HepG2 (cell line): ENCODE results near the gene MFGE8. TPM values are rescaled to one million over a fixed set of nuclear protein-coding genes. Genes with fewer than 3 reads are reported as not detected.

Experiments
- ATAC-seq: fragments of 200-7000 bp; cut with Tn5 transposase; 3 replicates; pipeline ENCODE4 v1.9.1; 2020; ENCODE audit warnings: mild to moderate bottlenecking, moderate library complexity
- BruUV-seq: library from RNA; stranded (reverse); fragments of 400-500 nt; replicated peaks from 2 replicates; lab custom pipeline; 2021; lab: Mats Ljungman, UMichigan
- CTCF ChIA-PET: fragments of 300-600 bp; formaldehyde crosslinking; extraction: SDS; loops from one replicate; lab custom pipeline; 2021; ENCODE audit warnings: low total read pairs, inconsistent platforms, low intra/inter-chr PET ratio; lab: Yijun Ruan, JAX
- POLR2A ChIA-PET: fragments of 350-600 bp; sonication (Branson Sonifier 250); formaldehyde crosslinking; loops from one replicate; lab custom pipeline; 2020; ENCODE audit warnings: antibody characterized with exemption, inconsistent platforms; lab: Yijun Ruan, JAX
- DNase-seq: peaks from one replicate; pipeline ENCODE4 v3.0.0-alpha.2; 2015; ENCODE audit warnings: low spot score
- FAIRE-seq: peaks from 3 replicates; lab custom pipeline; 2011; peaks lifted over from hg19 to GRCh38; lab: Jason Lieb, UNC
- H2AFZ ChIP-seq: one replicate; pipeline ENCODE4 v1.6.1; 2011; ENCODE audit warnings: low read length, inconsistent platforms
- H3K27ac ChIP-seq: fragments of 300-600 bp; 3 replicates; pipeline ENCODE4 v1.8.0; 2011; ENCODE audit warnings: mixed run types, mild to moderate bottlenecking, mixed read lengths, low read length, inconsistent platforms; ENCODE audit not compliant: insufficient read depth; ENCODE audit errors: extremely low read length
- H3K27me3 ChIP-seq, 2 experiments: fragments of 200-600 bp in 1 of 2; 2 replicates in 1 of 2; 3 replicates in 1 of 2; pipeline versions ENCODE4 v1.6.0 to v1.8.0; 2011; ENCODE audit warnings: low read length in 2 of 2, mild to moderate bottlenecking in 2 of 2, moderate library complexity in 2 of 2, inconsistent platforms in 1 of 2; ENCODE audit not compliant: insufficient read depth in 2 of 2, control insufficient read depth in 1 of 2
- H3K36me3 ChIP-seq, 2 experiments: fragments of 200-600 bp in 1 of 2; replicated peaks in 1 of 2; 2 replicates in 1 of 2; 3 replicates in 1 of 2; pipeline versions ENCODE4 v1.5.1 to v1.8.0; 2011; ENCODE audit warnings: low read length in 2 of 2, inconsistent platforms in 1 of 2; ENCODE audit not compliant: insufficient read depth in 2 of 2, control insufficient read depth in 1 of 2
- H3K4me1 ChIP-seq: 2 replicates; pipeline ENCODE4 v1.5.1; 2012; ENCODE audit warnings: low read length, inconsistent platforms; ENCODE audit not compliant: insufficient read depth
- H3K4me2 ChIP-seq: 2 replicates; pipeline ENCODE4 v1.6.0; 2011; ENCODE audit warnings: low read depth, low read length, inconsistent platforms
- H3K4me3 ChIP-seq, 3 experiments: fragments of 200-600 bp in 1 of 3; sonication (generic), shearing (Covaris generic) in 1 of 3; replicated peaks in 1 of 3; 2 replicates each; pipeline ENCODE4 v1.5.1; 2011 to 2016; ENCODE audit warnings: low read length in 3 of 3, inconsistent platforms in 2 of 3, low read depth in 2 of 3, mild to moderate bottlenecking in 2 of 3, control low read depth in 1 of 3, mixed read lengths in 1 of 3; ENCODE audit not compliant: insufficient read depth in 1 of 3
- H3K79me2 ChIP-seq: one replicate; pipeline ENCODE4 v1.6.1; 2011; ENCODE audit warnings: low read length, inconsistent platforms; ENCODE audit not compliant: insufficient read depth
- H3K9ac ChIP-seq: 2 replicates; pipeline ENCODE4 v1.6.0; 2011; ENCODE audit warnings: mild to moderate bottlenecking, low read depth, low read length, inconsistent platforms; ENCODE audit not compliant: insufficient read depth
- H3K9me3 ChIP-seq: 2 replicates; pipeline ENCODE4 v1.5.1; 2012; ENCODE audit warnings: mild to moderate bottlenecking, low read length
- H4K20me1 ChIP-seq: 2 replicates; pipeline ENCODE4 v1.6.0; 2011; ENCODE audit warnings: inconsistent platforms, mild to moderate bottlenecking, low read length, moderate library complexity; ENCODE audit not compliant: insufficient read depth
- ATM ChIP-seq: fragments of 450-650 bp; IDR thresholded peaks from 2 replicates; pipeline ENCODE4 v1.7.1; 2017; ENCODE audit warnings: mild to moderate bottlenecking, borderline replicate concordance
- E2F5 ChIP-seq: sonication (generic); formaldehyde crosslinking; conservative IDR thresholded peaks from 2 replicates; pipeline ENCODE4 v1.4.0; 2020; ENCODE audit warnings: missing genetic modification reagents
- FOXC1 ChIP-seq: sonication (generic); formaldehyde crosslinking; IDR thresholded peaks from 2 replicates; pipeline ENCODE4 v1.8.0; 2022; ENCODE audit warnings: mild to moderate bottlenecking, missing genetic modification reagents, borderline replicate concordance
- GMEB1 ChIP-seq: sonication (generic); formaldehyde crosslinking; IDR thresholded peaks from 2 replicates; pipeline ENCODE4 v1.5.1; 2020; ENCODE audit warnings: missing genetic modification reagents, mild to moderate bottlenecking, borderline replicate concordance
- HMGA1 ChIP-seq: sonication (generic); formaldehyde crosslinking; conservative IDR thresholded peaks from 2 replicates; pipeline ENCODE4 v1.4.0; 2020; ENCODE audit warnings: missing genetic modification reagents
- IRF2 ChIP-seq: IDR thresholded peaks from 2 replicates; pipeline ENCODE4 v1.6.1; 2018; ENCODE audit warnings: missing genetic modification reagents, missing compliant biosample characterization
- NCOA2 ChIP-seq: sonication (generic); formaldehyde crosslinking; IDR thresholded peaks from 2 replicates; pipeline ENCODE4 v1.8.0; 2022; ENCODE audit warnings: inconsistent platforms
- RBM39 ChIP-seq: fragments of 200-400 bp; formaldehyde crosslinking; IDR thresholded peaks from one replicate; pipeline ENCODE4 v1.6.1; 2018; ENCODE audit warnings: antibody characterized with exemption, mild to moderate bottlenecking, low read depth, low read length; ENCODE audit not compliant: poor library complexity, severe bottlenecking
- SYNCRIP ChIP-seq: fragments of 200-400 bp; formaldehyde crosslinking; IDR thresholded peaks from 2 replicates; pipeline ENCODE4 v1.6.1; 2018; ENCODE audit warnings: mild to moderate bottlenecking, low read depth, low read length; ENCODE audit not compliant: insufficient read depth
- U2AF1 ChIP-seq: fragments of 200-400 bp; formaldehyde crosslinking; optimal IDR thresholded peaks from 2 replicates; pipeline ENCODE3; 2017; ENCODE audit warnings: mild to moderate bottlenecking, low read depth, low read length
- ZNF549 ChIP-seq: sonication (generic); formaldehyde crosslinking; IDR thresholded peaks from 2 replicates; pipeline ENCODE4 v1.5.0; 2020; ENCODE audit warnings: missing genetic modification reagents
- ZNF564 ChIP-seq: sonication (generic); formaldehyde crosslinking; IDR thresholded peaks from 2 replicates; pipeline ENCODE4 v1.8.1; 2023; ENCODE audit warnings: mild to moderate bottlenecking, missing genetic modification reagents
- ZNF569 ChIP-seq: sonication (generic); formaldehyde crosslinking; IDR thresholded peaks from 2 replicates; pipeline ENCODE4 v1.5.0; 2020; ENCODE audit warnings: mild to moderate bottlenecking, missing genetic modification reagents, moderate library complexity, borderline replicate concordance
- ZNF576 ChIP-seq: sonication (generic); formaldehyde crosslinking; IDR thresholded peaks from 2 replicates; pipeline ENCODE4 v1.4.0; 2020; ENCODE audit warnings: mild to moderate bottlenecking, missing genetic modification reagents
- ZNF761 ChIP-seq: sonication (generic); formaldehyde crosslinking; conservative IDR thresholded peaks from 2 replicates; pipeline ENCODE4 v1.4.0; 2020; ENCODE audit warnings: mild to moderate bottlenecking, missing genetic modification reagents
- ZNF878 ChIP-seq: sonication (generic); formaldehyde crosslinking; IDR thresholded peaks from 2 replicates; pipeline ENCODE4 v1.8.1; 2023; ENCODE audit warnings: mild to moderate bottlenecking, missing genetic modification reagents, moderate library complexity
- ZSCAN30 ChIP-seq: sonication (generic); formaldehyde crosslinking; IDR thresholded peaks from 2 replicates; pipeline ENCODE4 v1.5.0; 2020; ENCODE audit warnings: mild to moderate bottlenecking, missing genetic modification reagents
- WGBS: methylation state at CpG from one replicate; pipeline ENCODE4 v1.1.6; 2017; ENCODE audit warnings: low lambda C conversion rate; 5-methylcytosine and 5-hydroxymethylcytosine counted together
- in situ Hi-C: cut with HindIII; loops from 2 replicates; pipeline ENCODE4 v1.10.0; 2017; ENCODE audit warnings: low pct_unique_long_range_greater_than_20kb; ENCODE audit not compliant: extremely low pct_ligation_motif_present
- intact Hi-C: fragments of 100-400 bp; cut with micrococcal nuclease; formaldehyde crosslinking; loops from one replicate; pipeline ENCODE4 v1.10.0; 2022; ENCODE audit not compliant: unreplicated experiment
- polyA plus RNA-seq, 8 experiments: library from polyadenylated mRNA; depleted of rRNA in 3 of 8; stranded (reverse) in 7 of 8; unstranded in 1 of 8; fragments of >200 nt; fragmentation: Illumina TruSeq in 4 of 8; extraction: Trizol in 4 of 8; gene quantifications; 2 replicates each; pipeline versions ENCODE4 v1.2.1 to v1.2.3, GENCODE V29; 2011 to 2016; ENCODE audit warnings: low read depth in 4 of 8, missing spikeins in 1 of 8, mixed read lengths in 1 of 8; ENCODE audit not compliant: insufficient read depth in 1 of 8
- total RNA-seq, 5 experiments: library from RNA; depleted of rRNA; stranded (reverse); fragments of >200 nt; fragmentation: Illumina TruSeq; extraction: Trizol; gene quantifications; 2 replicates each; pipeline ENCODE4 v1.2.3, GENCODE V29; 2016; ENCODE audit warnings: low read depth in 1 of 5
- TF ChIP-seq, protein P1 (sequence below): sonication (generic); formaldehyde crosslinking; IDR thresholded peaks from 2 replicates; pipeline ENCODE4 v1.9.0; 2022; ENCODE audit warnings: missing genetic modification reagents, mild to moderate bottlenecking, borderline replicate concordance
- TF ChIP-seq, protein P2 (sequence below): sonication (generic); formaldehyde crosslinking; IDR thresholded peaks from 2 replicates; pipeline ENCODE4 v1.8.0; 2022; ENCODE audit warnings: mild to moderate bottlenecking, missing genetic modification reagents; ENCODE audit not compliant: insufficient replicate concordance

MFGE8 gene
- total and polyA plus RNA-seq, 2 of the 13 experiments (the other 11 are each of a cell fraction or from before 2014, with no cell fraction given): 3.4 to 22.1 TPM

DNA sequence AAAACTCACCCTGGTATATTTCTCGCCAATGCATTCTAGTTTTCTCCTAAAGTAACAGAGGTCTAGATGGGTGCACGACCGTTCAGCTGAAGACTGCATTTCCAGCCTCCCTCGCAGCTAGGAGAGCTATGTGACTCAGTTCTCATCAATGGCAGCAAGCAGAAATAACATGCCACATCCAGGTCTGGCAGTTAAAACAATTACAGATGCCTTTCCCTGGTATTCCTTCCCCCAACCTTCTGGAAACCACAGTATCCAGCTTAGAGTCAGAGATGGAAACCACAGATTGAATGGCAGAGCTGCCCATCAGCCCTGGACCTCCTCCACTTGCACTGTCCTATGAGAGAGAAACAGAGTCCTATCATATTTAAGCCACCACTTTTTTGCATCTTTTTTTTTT is 22.7 kb downstream of the MFGE8 start (continued):
- TF ChIP-seq E2F5 (CRISPR knock-in tag): no peak
- TF ChIP-seq GMEB1 (CRISPR knock-in tag): no peak
- TF ChIP-seq ZNF761 (CRISPR knock-in tag): no peak
- TF ChIP-seq SYNCRIP: no peak
- TF ChIP-seq ZNF576: no peak
- no peak for TF ChIP-seq FOXC1 (CRISPR knock-in tag)
- no peak for TF ChIP-seq RBM39
- no peak for TF ChIP-seq ZNF878 (CRISPR knock-in tag)

DNA sequence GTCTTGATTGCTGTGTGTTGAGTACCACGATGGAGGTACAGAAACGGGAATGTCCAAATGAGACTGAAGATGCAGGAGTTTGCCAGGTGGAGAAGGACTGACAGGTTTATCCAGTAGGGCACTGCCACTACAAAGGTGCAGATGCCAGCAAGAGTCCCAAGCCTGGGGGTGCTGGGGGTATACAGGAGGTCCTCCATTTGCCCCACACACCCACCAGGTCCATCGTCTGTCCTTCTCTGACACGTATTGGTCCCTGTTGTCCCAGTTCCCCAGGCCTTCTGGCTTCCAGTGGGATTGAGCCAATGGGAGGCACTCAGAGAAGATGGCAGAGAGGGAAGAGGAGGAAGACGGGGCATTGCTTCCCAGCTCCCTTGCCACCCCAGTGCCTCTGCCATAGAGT is 24.5 kb downstream of the MFGE8 start:
- POLR2A ChIA-PET: no interaction called here
- H3K9me3 ChIP-seq: no peaks in the 10 kb centered on the region
- H3K4me2 ChIP-seq: no peak overlapping the region
- no peaks in the 10 kb centered on the region for H3K79me2 ChIP-seq
- ATAC-seq (no peak), FAIRE-seq (no peak), DNase-seq (no peak)
- no peak overlapping the region for H3K27ac ChIP-seq
- 13% methylated on average over 5 of the region's 5 CpGs for WGBS
- intact Hi-C loops: no loop called here
- in situ Hi-C loops: no loop called here
- H2AFZ ChIP-seq: no peak overlapping the region
- CTCF ChIA-PET: no interaction called here
- no peaks in the 10 kb centered on the region for H4K20me1 ChIP-seq
- no peak overlapping the region for H3K9ac ChIP-seq
- no TSS peak for BruUV-seq
- no peak overlapping the region for H3K4me3 ChIP-seq
- H3K4me1 ChIP-seq: no peaks in the 10 kb centered on the region
- H3K36me3 ChIP-seq: no peaks in the 10 kb centered on the region
- H3K27me3 ChIP-seq: peaks cover 5 to 12% of the 10 kb centered on the region in 2 experiments; a peak in 2 of 5 replicates
- no peak for TF ChIP-seq ZNF564 (CRISPR knock-in tag)
- no peak for TF ChIP-seq ZNF549 (CRISPR knock-in tag)
- TF ChIP-seq, protein P1, sequence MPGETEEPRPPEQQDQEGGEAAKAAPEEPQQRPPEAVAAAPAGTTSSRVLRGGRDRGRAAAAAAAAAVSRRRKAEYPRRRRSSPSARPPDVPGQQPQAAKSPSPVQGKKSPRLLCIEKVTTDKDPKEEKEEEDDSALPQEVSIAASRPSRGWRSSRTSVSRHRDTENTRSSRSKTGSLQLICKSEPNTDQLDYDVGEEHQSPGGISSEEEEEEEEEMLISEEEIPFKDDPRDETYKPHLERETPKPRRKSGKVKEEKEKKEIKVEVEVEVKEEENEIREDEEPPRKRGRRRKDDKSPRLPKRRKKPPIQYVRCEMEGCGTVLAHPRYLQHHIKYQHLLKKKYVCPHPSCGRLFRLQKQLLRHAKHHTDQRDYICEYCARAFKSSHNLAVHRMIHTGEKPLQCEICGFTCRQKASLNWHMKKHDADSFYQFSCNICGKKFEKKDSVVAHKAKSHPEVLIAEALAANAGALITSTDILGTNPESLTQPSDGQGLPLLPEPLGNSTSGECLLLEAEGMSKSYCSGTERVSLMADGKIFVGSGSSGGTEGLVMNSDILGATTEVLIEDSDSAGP (CRISPR knock-in tag): no peak
- TF ChIP-seq ATM: no peak
- TF ChIP-seq U2AF1: no peak
- TF ChIP-seq ZNF569 (CRISPR knock-in tag): no peak
- no peak for TF ChIP-seq ZSCAN30 (CRISPR knock-in tag)
- TF ChIP-seq HMGA1: no peak
- TF ChIP-seq IRF2: no peak
- TF ChIP-seq, protein P2, sequence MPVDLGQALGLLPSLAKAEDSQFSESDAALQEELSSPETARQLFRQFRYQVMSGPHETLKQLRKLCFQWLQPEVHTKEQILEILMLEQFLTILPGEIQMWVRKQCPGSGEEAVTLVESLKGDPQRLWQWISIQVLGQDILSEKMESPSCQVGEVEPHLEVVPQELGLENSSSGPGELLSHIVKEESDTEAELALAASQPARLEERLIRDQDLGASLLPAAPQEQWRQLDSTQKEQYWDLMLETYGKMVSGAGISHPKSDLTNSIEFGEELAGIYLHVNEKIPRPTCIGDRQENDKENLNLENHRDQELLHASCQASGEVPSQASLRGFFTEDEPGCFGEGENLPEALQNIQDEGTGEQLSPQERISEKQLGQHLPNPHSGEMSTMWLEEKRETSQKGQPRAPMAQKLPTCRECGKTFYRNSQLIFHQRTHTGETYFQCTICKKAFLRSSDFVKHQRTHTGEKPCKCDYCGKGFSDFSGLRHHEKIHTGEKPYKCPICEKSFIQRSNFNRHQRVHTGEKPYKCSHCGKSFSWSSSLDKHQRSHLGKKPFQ (CRISPR knock-in tag): no peak
- no peak for TF ChIP-seq NCOA2 (CRISPR knock-in tag)
